Neural progenitor cell (in vitro differentiated cells): ENCODE measurements around the gene BEND3.

Experiments
- EZH2 ChIP-seq: fragments of 200-600 bp; sonication (generic); IDR thresholded peaks from 2 replicates; pipeline ENCODE4 v1.6.1; 2017; ENCODE audit warnings: antibody characterized with exemption, mild to moderate bottlenecking, moderate library complexity
- EZH2phosphoT487 ChIP-seq: fragments of 200-600 bp; sonication (generic); IDR thresholded peaks from 2 replicates; pipeline ENCODE4 v1.6.1; 2017; ENCODE audit warnings: antibody characterized with exemption
- TF ChIP-seq, protein P1 (sequence below): fragments of 200-600 bp; sonication (generic); IDR thresholded peaks from 2 replicates; pipeline ENCODE4 v1.5.1; 2017; ENCODE audit warnings: antibody characterized with exemption, mild to moderate bottlenecking

- TF ChIP-seq, protein P1, sequence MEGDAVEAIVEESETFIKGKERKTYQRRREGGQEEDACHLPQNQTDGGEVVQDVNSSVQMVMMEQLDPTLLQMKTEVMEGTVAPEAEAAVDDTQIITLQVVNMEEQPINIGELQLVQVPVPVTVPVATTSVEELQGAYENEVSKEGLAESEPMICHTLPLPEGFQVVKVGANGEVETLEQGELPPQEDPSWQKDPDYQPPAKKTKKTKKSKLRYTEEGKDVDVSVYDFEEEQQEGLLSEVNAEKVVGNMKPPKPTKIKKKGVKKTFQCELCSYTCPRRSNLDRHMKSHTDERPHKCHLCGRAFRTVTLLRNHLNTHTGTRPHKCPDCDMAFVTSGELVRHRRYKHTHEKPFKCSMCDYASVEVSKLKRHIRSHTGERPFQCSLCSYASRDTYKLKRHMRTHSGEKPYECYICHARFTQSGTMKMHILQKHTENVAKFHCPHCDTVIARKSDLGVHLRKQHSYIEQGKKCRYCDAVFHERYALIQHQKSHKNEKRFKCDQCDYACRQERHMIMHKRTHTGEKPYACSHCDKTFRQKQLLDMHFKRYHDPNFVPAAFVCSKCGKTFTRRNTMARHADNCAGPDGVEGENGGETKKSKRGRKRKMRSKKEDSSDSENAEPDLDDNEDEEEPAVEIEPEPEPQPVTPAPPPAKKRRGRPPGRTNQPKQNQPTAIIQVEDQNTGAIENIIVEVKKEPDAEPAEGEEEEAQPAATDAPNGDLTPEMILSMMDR: no peak
- no peak for TF ChIP-seq EZH2phosphoT487
- no peak for TF ChIP-seq EZH2
These were observed 3.7 kb upstream of the BEND3 start for GRCh38 chr6:107118976-107119375.
